Parathyroid adenoma (tissue), 2 donors: ENCODE results near the gene JAG2.

Source experiments
- H2AFZ ChIP-seq: fragments of 300-600 bp; sonication (generic); one replicate; pipeline ENCODE4 v1.7.0; 2017; ENCODE audit warnings: antibody characterized with exemption, mild to moderate bottlenecking
- H3K27ac ChIP-seq: fragments of 300-600 bp; sonication (generic); one replicate; pipeline ENCODE4 v1.7.0; 2017
- H3K27me3 ChIP-seq: fragments of 300-600 bp; sonication (generic); one replicate; pipeline ENCODE4 v1.7.0; 2017; ENCODE audit warnings: low read length; ENCODE audit not compliant: control insufficient read depth, insufficient read depth
- H3K36me3 ChIP-seq: fragments of 300-600 bp; sonication (generic); one replicate; pipeline ENCODE4 v1.7.0; 2017; ENCODE audit warnings: low read length; ENCODE audit not compliant: control insufficient read depth, insufficient read depth
- H3K4me1 ChIP-seq: fragments of 300-600 bp; sonication (generic); one replicate; pipeline ENCODE4 v1.7.0; 2017; ENCODE audit warnings: control low read depth
- H3K4me2 ChIP-seq: fragments of 300-600 bp; sonication (generic); one replicate; pipeline ENCODE4 v1.7.0; 2017; ENCODE audit warnings: low read length
- H3K4me3 ChIP-seq: fragments of 300-600 bp; sonication (generic); one replicate; pipeline ENCODE4 v1.7.0; 2017; ENCODE audit warnings: low read depth, low read length
- H3K79me2 ChIP-seq: fragments of 300-600 bp; sonication (generic); one replicate; pipeline ENCODE4 v1.7.0; 2017; ENCODE audit warnings: control low read depth
- H3K9ac ChIP-seq: fragments of 300-600 bp; sonication (generic); one replicate; pipeline ENCODE4 v1.7.0; 2017; ENCODE audit warnings: mild to moderate bottlenecking
- H3K9me3 ChIP-seq: fragments of 300-600 bp; sonication (generic); one replicate; pipeline ENCODE4 v1.7.0; 2017; ENCODE audit warnings: low read length; ENCODE audit not compliant: control insufficient read depth
- TF ChIP-seq, protein P1 (sequence below): fragments of 300-600 bp; sonication (generic); IDR thresholded peaks from one replicate; pipeline ENCODE4 v1.7.0; 2017; ENCODE audit warnings: antibody characterized with exemption, mild to moderate bottlenecking
- donor health status: primary hyperparathyroidism.

Gene JAG2

DNA sequence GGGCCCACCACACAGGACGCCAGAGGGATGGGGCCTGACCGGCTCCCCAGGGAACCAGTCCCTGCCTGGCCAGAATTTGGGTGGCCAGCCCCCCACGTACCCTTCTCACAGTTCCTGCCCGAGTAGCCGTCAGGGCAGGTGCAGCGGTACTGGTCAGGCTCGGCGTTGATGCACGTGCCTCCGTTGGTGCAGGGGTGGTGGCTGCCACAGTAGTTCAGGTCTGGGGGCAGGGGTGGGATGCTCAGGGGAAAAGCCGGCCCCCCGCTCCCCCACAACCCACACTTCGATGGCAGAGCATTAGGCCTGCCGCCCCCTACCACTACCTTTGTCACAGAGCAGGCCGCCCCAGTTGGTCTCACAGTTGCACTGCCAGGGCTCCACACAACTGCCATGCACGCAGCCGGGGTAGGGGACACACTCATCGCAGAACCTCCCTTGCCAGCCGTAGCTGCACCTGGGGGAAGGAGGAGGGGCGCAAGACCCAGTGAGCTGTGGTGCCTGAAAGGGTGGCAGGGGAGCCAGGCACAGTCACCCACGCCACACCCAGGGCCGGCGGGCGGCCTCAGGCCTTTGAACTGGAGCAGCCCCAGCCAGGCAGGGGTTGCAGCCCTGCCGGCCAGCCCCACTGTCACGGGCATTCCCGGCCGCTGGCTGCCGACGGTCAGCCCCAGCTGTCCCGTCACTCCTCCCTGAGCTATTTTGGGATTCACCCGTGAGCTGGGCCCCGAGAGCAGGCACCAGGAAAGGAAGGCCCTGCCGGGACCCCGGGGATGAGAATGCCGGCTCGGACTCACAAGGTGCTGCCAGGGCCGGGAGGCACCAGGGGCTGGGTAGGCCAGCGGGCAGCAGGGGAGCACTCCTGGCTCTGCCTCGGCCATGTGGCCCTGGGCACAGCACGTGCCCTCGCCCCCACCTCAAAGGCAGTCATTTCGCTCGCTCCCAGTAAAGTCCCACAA, 16.5 kb downstream of the JAG2 start:
- TF ChIP-seq, protein P1, sequence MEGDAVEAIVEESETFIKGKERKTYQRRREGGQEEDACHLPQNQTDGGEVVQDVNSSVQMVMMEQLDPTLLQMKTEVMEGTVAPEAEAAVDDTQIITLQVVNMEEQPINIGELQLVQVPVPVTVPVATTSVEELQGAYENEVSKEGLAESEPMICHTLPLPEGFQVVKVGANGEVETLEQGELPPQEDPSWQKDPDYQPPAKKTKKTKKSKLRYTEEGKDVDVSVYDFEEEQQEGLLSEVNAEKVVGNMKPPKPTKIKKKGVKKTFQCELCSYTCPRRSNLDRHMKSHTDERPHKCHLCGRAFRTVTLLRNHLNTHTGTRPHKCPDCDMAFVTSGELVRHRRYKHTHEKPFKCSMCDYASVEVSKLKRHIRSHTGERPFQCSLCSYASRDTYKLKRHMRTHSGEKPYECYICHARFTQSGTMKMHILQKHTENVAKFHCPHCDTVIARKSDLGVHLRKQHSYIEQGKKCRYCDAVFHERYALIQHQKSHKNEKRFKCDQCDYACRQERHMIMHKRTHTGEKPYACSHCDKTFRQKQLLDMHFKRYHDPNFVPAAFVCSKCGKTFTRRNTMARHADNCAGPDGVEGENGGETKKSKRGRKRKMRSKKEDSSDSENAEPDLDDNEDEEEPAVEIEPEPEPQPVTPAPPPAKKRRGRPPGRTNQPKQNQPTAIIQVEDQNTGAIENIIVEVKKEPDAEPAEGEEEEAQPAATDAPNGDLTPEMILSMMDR, result no peak
- H3K27ac ChIP-seq, result peak overlapping the region; percentile 22
- no peaks in the 10 kb centered on the region for H3K36me3 ChIP-seq

DNA sequence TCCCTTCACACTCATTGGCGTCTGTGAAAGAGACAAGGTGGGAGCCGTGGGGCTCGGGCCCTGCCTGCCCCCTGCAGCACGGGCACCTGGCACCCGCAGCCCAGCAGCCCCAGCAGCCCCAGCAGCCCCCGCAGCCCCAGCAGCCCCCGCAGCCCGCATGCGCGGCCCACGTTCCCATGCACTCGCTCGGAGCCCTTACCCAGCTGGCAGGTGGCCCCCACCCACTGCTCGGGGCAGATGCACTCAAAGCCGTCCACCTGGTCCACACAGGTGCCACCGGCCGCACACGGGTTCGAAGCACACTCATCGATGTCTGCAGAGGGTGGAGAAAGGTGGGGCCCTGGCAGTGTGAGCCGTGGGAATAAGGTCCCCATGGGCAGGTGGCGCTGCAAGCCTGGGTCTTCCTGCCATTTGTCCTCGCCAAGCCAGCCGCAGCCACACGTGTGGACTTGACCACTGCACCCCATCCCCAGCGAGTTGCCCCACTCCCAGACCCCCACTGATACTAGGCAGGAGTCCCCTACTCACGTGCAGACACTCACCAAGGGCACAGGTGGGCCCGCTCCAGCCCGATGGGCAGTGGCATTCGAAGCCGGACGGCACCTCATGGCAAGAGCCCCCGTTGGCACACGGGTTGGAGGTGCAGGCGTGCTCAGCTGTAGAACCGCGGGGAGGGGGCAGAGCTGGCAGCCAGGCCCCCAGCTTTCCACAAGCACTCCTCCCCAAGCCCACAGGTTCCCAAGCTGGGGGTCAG, 17.3 kb downstream of the JAG2 start:
- Histone ChIP-seq H3K79me2 (no peaks in the 10 kb centered on the region), H3K27ac (no peak overlapping the region), H3K4me2 (no peak overlapping the region), H2AFZ (no peak overlapping the region), H3K9ac (no peak overlapping the region), H3K4me3 (no peak overlapping the region), H3K9me3 (no peaks in the 10 kb centered on the region), H3K4me1 (no peaks in the 10 kb centered on the region), H3K27me3 (no peaks in the 10 kb centered on the region), H3K36me3 (no peaks in the 10 kb centered on the region)
- TF ChIP-seq, protein P1, result no peak

More for the DNA sequence above, 16.5 kb downstream of the JAG2 start:
- Histone ChIP-seq H3K79me2 (no peaks in the 10 kb centered on the region), H3K4me2 (no peak overlapping the region), H3K4me1 (no peaks in the 10 kb centered on the region), H2AFZ (no peak overlapping the region), H3K9ac (no peak overlapping the region), H3K9me3 (no peaks in the 10 kb centered on the region), H3K4me3 (no peak overlapping the region), H3K27me3 (no peaks in the 10 kb centered on the region)

DNA sequence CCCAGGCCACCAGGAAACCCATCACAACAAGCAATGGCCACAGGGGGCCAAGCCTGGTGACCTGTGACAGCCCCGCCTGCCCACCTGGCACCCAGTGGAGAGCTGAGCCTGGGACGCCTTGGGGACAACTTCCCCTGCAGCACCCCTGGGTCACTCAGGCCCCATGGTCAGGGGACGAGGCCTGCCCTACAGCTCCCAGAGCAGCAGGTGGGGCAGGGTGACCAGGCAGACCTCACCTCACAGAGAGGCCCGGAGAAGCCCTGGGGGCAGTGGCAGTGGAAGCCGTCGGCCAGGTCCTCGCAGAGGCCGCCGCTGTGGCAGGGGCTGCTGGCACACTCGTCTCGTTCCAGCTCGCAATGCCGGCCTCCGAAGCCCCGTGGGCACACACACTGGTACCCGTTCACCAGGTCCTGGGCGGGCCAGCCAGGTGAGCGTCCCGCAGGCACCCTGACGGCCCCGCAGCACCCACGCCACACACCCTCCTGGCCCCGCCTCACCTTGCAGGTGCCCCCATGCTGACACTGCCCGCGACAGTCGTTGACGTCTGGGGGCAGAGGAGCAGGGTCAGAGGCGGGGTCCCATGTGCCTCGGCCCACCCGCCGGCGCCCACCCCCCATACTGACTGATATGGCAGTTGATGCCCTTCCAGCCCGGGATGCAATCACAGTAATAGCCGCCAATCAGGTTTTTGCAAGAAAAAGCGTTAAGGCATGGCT, 18.1 kb downstream of the JAG2 start:
- no peak overlapping the region for H3K4me3 ChIP-seq
- no peak overlapping the region for H3K27ac ChIP-seq
- no peaks in the 10 kb centered on the region for H3K36me3 ChIP-seq
- H2AFZ ChIP-seq, result no peak overlapping the region
- H3K4me1 ChIP-seq, result no peaks in the 10 kb centered on the region
- no peaks in the 10 kb centered on the region for H3K9me3 ChIP-seq
- no peaks in the 10 kb centered on the region for H3K27me3 ChIP-seq
- TF ChIP-seq, protein P1, result no peak
- no peaks in the 10 kb centered on the region for H3K79me2 ChIP-seq
- H3K9ac ChIP-seq, result no peak overlapping the region
- no peak overlapping the region for H3K4me2 ChIP-seq

DNA sequence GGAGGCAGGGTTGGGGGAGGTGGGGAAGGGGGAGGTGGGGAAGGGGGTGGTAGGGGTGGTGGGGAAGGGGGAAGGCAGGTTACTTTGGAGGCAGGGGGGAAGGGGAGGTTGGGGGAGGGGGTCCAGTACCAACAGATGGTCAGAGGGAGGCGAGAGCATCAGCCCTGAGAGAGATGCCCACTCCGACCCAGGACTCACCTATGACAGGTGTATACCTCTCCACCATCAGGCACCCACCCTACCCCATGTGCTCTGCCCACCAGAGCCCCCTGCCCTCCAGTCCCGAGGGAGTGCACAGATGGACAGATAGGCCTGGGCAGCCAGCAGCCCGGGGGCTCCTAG, 18.6 kb downstream of the JAG2 start:
- Histone ChIP-seq H3K4me3 (no peak overlapping the region), H3K36me3 (no peaks in the 10 kb centered on the region), H3K79me2 (no peaks in the 10 kb centered on the region), H3K27me3 (no peaks in the 10 kb centered on the region), H3K27ac (no peak overlapping the region), H2AFZ (no peak overlapping the region), H3K4me1 (no peaks in the 10 kb centered on the region), H3K9ac (no peak overlapping the region), H3K9me3 (no peaks in the 10 kb centered on the region), H3K4me2 (no peak overlapping the region)
- TF ChIP-seq, protein P1, result no peak
